Heart left ventricle (tissue), 16 donors: ENCODE results near the gene HLF. TPM values are rescaled to one million over a fixed set of nuclear protein-coding genes. Genes with fewer than 3 reads are reported as not detected.

Source experiments
- ATAC-seq, 4 donors: fragments of 200-7000 bp; cut with Tn5 transposase; one replicate each; pipeline ENCODE4 v1.9.1; 2020 to 2022; ENCODE audit warnings: moderate library complexity in 4 of 4, mild to moderate bottlenecking in 3 of 4, moderate number of reproducible peaks in 1 of 4
- DNase-seq, 5 donors: peaks; one replicate each; pipeline ENCODE4 v3.0.0-alpha.2; 2020
- H3K27ac ChIP-seq, 12 donors: fragments of 200-600 bp; sonication (generic) in 4 of 12; one replicate each; pipeline versions ENCODE4 v1.5.0 to v1.8.0; 2016 to 2022; ENCODE audit warnings: mild to moderate bottlenecking in 2 of 12
- H3K27me3 ChIP-seq, 9 donors: fragments of 200-600 bp; sonication (generic) in 2 of 9; one replicate each; pipeline versions ENCODE4 v1.5.1 to v1.8.0; 2016 to 2022; ENCODE audit warnings: mild to moderate bottlenecking in 3 of 9
- H3K36me3 ChIP-seq, 9 donors: fragments of 200-600 bp; sonication (generic) in 2 of 9; one replicate each; pipeline versions ENCODE4 v1.5.0 to v1.8.0; 2018 to 2022; ENCODE audit warnings: mild to moderate bottlenecking in 2 of 9
- H3K4me1 ChIP-seq, 12 donors: fragments of 200-600 bp; sonication (generic) in 4 of 12; one replicate each; pipeline versions ENCODE4 v1.5.0 to v1.8.0; 2016 to 2022; ENCODE audit warnings: mild to moderate bottlenecking in 3 of 12
- H3K4me3 ChIP-seq, 12 donors: fragments of 200-600 bp; sonication (generic) in 4 of 12; one replicate each; pipeline versions ENCODE4 v1.5.0 to v1.8.0; 2017 to 2022; ENCODE audit warnings: mild to moderate bottlenecking in 9 of 12, moderate library complexity in 4 of 12
- H3K9me3 ChIP-seq, 12 donors: fragments of 200-600 bp; sonication (generic) in 4 of 12; one replicate each; pipeline versions ENCODE4 v1.5.0 to v1.8.0; 2016 to 2022; ENCODE audit warnings: mild to moderate bottlenecking in 1 of 12
- POLR2A ChIP-seq, 2 donors: fragments of 450-650 bp; IDR thresholded peaks; one replicate each; pipeline ENCODE4 v1.6.1; 2017; ENCODE audit warnings: antibody characterized with exemption in 2 of 2, mild to moderate bottlenecking in 2 of 2, moderate library complexity in 2 of 2
- WGBS, 4 donors: extraction: QIAGEN DNeasy Blood & Tissue Kit in 2 of 4; methylation state at CpG; one replicate each; pipeline versions ENCODE4 v1.1.5 to v1.1.7; 2013 to 2018; 5-methylcytosine and 5-hydroxymethylcytosine counted together
- intact Hi-C, 10 donors: fragments of 100-400 bp; cut with DNase I; formaldehyde crosslinking; loops; one replicate each; pipeline versions ENCODE4 v1.11.1 to v1.14.2; 2022
- polyA plus RNA-seq, 2 donors: library from polyadenylated mRNA; stranded (reverse); fragments of 200-250 nt; gene quantifications; one replicate each; pipeline ENCODE4 v1.2.3, GENCODE V29; 2013
- total RNA-seq, 9 donors: library from RNA; depleted of rRNA in 2 of 9; stranded (reverse); fragments of >200 nt in 2 of 9; fragmentation: NEBNext Ultra II Directional in 3 of 9; extraction: Animal tissue kit (Norgen Biotek cat#: 25700) in 3 of 9; gene quantifications; one replicate each; pipeline versions ENCODE4 v1.1.0 to v1.2.4, GENCODE V29; 2016 to 2023
- TF ChIP-seq, protein P1 (sequence below), 12 donors: fragments of 200-600 bp; sonication (generic) in 4 of 12; IDR thresholded peaks; one replicate each; pipeline versions ENCODE4 v1.5.0 to v1.8.0; 2018 to 2022; ENCODE audit warnings: antibody characterized with exemption in 12 of 12, mild to moderate bottlenecking in 5 of 12
- donor health status: ischemic (EF 13 %, LVEDD 7.1; RV severe dilation, severe dysfunction).
- donor health status: healthy with polysubstance abuse.
- donor health status: DM: no; HTN: yes; CAD: no.
- donor health status: DM: no; HTN: no; CAD: no.
- donor health status: ischemic (EF 25% LVEDD 6.9; RV normal size, moderate dysfunction).
- donor health status: ischemic (EF 25% LVEDD 5.7; RV mildly dilated, moderate dysfunction).
- donor health status: healthy.
- donor health status: DM: yes; HTN: yes; CAD: no.
- donor health status: ischemic (EF 35%, LVEDD 5.7; RV mildly dilated, moderate dysfunction).
- donor health status: nonischemic (EF 11% LVEDD 7.7; RV severe dilation, severe dysfunction).
- donor health status: DM: yes; HTN: yes; CAD: no.
- donor health status: PGD.
- donor health status: ischemic (EF 29% LVEDD 5.4; RV normal size, mild dysfunction).
- donor health status: nonischemic (EF 23%, LVEDD 6.1; RV moderate dilation, normal function).

The HLF gene
- total and polyA plus RNA-seq, 11 donors = 5.3 to 46.3 (median 23.8) TPM

DNA sequence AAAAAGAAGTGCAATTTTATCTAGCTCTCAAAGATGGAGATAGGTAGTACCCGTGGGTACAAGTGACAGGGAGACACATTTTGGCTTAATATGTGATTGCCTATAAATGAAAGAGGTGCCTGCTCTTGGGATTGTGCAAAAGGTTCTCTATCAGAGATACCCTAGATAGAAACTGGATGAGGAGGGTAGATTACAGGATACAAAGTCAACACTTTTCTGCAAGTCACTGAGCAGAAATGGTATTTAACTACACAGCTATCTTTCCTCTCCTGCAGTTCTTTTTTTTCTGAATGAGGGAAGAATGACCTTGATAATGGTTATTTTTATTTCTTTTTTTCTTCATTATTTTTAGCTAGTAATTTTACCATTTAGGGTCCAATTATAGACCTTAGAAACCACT is 89.2 kb downstream of the HLF start:
- Histone ChIP-seq H3K27me3 (no peaks in the 10 kb centered on the region), H3K36me3 (no peaks in the 10 kb centered on the region), H3K4me3 (no peak overlapping the region), H3K9me3 (no peaks in the 10 kb centered on the region), H3K27ac (no peak overlapping the region), H3K4me1 (peaks cover 0 to 1% (median 0%) of the 10 kb centered on the region in 12 donors)
- 16 to 41% (median 31%) methylated on average over 1 of the region's 1 CpG for WGBS, 4 donors
- no peak for DNase-seq
- TF ChIP-seq POLR2A (IDR thresholded peaks at IDR 0.05) = no peak
- TF ChIP-seq, protein P1, sequence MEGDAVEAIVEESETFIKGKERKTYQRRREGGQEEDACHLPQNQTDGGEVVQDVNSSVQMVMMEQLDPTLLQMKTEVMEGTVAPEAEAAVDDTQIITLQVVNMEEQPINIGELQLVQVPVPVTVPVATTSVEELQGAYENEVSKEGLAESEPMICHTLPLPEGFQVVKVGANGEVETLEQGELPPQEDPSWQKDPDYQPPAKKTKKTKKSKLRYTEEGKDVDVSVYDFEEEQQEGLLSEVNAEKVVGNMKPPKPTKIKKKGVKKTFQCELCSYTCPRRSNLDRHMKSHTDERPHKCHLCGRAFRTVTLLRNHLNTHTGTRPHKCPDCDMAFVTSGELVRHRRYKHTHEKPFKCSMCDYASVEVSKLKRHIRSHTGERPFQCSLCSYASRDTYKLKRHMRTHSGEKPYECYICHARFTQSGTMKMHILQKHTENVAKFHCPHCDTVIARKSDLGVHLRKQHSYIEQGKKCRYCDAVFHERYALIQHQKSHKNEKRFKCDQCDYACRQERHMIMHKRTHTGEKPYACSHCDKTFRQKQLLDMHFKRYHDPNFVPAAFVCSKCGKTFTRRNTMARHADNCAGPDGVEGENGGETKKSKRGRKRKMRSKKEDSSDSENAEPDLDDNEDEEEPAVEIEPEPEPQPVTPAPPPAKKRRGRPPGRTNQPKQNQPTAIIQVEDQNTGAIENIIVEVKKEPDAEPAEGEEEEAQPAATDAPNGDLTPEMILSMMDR (IDR thresholded peaks at IDR 0.05) = no peak
- ATAC-seq = no peak
- intact Hi-C loops = loop anchor here in 4 of 10 donors (5.0 to 10.0 kb wide), 6 partner anchors 61 to 367 kb away; partner anchors contain the start of gene SMIM36 (in 2 of the 4)

- no peak for ATAC-seq
Measured at GRCh38 chr17:55354941-55355340, 90.2 kb downstream of the HLF start.

DNA sequence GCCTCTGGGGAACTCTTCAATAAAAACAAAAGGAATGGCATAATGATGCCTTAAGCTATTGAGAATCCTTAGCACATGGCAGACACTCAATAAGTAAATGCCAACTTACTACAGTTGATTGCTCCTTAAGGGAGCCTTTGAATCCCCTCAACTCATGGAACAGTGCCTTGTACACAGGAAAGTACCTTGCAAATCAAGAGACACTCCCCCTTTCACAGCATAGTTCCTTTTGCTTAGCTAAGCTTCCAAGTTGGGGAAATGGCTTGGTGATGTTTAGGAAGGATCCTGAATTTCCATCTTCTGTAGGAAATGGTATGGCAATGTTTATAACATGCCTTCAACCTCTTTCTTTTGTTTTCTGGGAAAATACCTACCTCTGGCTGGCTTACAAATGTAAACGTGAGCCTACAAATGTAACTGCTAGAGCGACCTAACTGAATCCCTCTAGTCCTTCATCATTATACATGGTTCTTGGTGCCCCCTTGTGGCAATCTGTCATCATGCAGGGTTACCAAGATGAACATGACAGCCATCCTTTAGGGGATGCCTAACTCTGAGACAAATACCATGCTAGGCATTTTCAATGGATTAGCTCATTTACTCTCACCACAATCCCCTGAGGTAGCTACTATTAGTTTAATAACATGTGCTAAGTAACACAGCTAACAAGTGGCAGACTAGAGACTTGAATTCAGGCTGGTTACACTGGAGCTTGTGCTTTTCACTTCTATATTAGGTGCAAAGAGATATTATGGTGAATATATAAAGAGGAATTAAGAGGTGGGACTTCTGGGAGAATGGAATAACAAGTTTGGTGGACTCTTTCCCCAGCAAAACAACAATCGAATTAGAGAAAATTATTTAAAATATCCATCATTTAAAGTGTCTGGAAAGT is 91.9 kb downstream of the HLF start:
- Histone ChIP-seq H3K27ac (no peak overlapping the region), H3K27me3 (no peaks in the 10 kb centered on the region), H3K36me3 (no peaks in the 10 kb centered on the region), H3K4me3 (no peak overlapping the region), H3K4me1 (no peaks in the 10 kb centered on the region), H3K9me3 (peaks cover 0 to 16% (median 2%) of the 10 kb centered on the region in 12 donors)
- 30 to 38% (median 34%) methylated on average over 3 of the region's 3 CpGs for WGBS, 4 donors
- intact Hi-C loops = loop anchor here in 9 of 10 donors (1.0 to 10.0 kb wide), 10 partner anchors 58 to 364 kb away; partner anchors contain the start of gene SMIM36 (in 6 of the 9)
- ATAC-seq (peak in 3 of 4 donors; percentile 68 to 85 (median 75)), DNase-seq (peak in 4 of 5 donors; percentile 39 to 70 (median 53))
- TF ChIP-seq, protein P1 (IDR thresholded peaks at IDR 0.05) = peak; percentile 67 to 84 (median 76)
- no peak for TF ChIP-seq POLR2A (IDR thresholded peaks at IDR 0.05)

More at GRCh38 chr17:55354941-55355340, 90.2 kb downstream of the HLF start:
- intact Hi-C loops = loop anchor here in 7 of 10 donors (5.0 to 10.0 kb wide), 9 partner anchors 60 to 368 kb away; partner anchors contain the start of gene SMIM36 (in 6 of the 7)
- TF ChIP-seq, protein P1 (IDR thresholded peaks at IDR 0.05) = no peak
- no peak for TF ChIP-seq POLR2A (IDR thresholded peaks at IDR 0.05)
- Histone ChIP-seq H3K9me3 (no peaks in the 10 kb centered on the region), H3K36me3 (no peaks in the 10 kb centered on the region), H3K27ac (no peak overlapping the region), H3K4me3 (no peak overlapping the region), H3K4me1 (no peaks in the 10 kb centered on the region), H3K27me3 (no peaks in the 10 kb centered on the region)
- no peak for DNase-seq
- WGBS, 4 donors = 93 to 98% (median 95%) methylated on average over 2 of the region's 2 CpGs

DNA sequence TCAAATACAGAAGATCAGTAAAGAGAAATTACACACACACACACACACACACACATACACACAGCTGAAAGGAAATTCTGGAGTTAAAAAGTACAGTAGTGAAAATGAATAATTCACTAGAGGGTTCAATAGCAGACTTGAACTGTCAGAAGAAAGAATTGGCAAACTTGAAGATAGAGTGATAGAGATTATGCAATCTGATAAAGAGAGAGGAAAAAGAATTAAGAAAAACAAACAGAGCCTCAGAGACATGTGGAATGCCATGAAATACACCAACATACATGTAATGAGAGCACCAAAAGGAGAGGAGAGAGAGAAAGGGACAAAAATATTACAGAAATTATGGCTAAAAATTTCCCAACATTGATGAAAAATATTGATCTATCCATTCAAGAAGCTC is 96.2 kb downstream of the HLF start:
- H3K4me1 ChIP-seq = no peaks in the 10 kb centered on the region
- H3K4me3 ChIP-seq = no peak overlapping the region
- H3K27ac ChIP-seq = no peak overlapping the region
- no peaks in the 10 kb centered on the region for H3K27me3 ChIP-seq
- no peak for ATAC-seq
- no peaks in the 10 kb centered on the region for H3K36me3 ChIP-seq
- TF ChIP-seq POLR2A (IDR thresholded peaks at IDR 0.05) = no peak
- TF ChIP-seq, protein P1 (IDR thresholded peaks at IDR 0.05) = no peak
- intact Hi-C loops = loop anchor here in 2 of 10 donors (5.0 to 10.0 kb wide), 2 partner anchors 56 to 151 kb away; partner anchors contain the start of gene SMIM36 (in 1 of the 2)
- DNase-seq = no peak
- H3K9me3 ChIP-seq = peaks cover 0 to 20% (median 2%) of the 10 kb centered on the region in 12 donors
